WTC11 (cell line): ENCODE data around the gene COL5A1. TPM values are rescaled to one million over a fixed set of nuclear protein-coding genes. Genes with fewer than 3 reads are reported as not detected.

Experiments used
- ATAC-seq: fragments of 200-7000 bp; cut with Tn5 transposase; 2 replicates; pipeline ENCODE4 v1.10.0; 2021; ENCODE audit warnings: mild to moderate bottlenecking, moderate library complexity
- CTCF ChIA-PET: fragments of 300-600 bp; sonication (Branson Sonifier 250); formaldehyde crosslinking; loops from one replicate; lab custom pipeline; 2021; ENCODE audit warnings: antibody characterized with exemption; lab: Charles Lee
- POLR2A ChIA-PET: fragments of 350-600 bp; sonication (Branson Sonifier 250); formaldehyde crosslinking; loops from one replicate; lab custom pipeline; 2021; ENCODE audit warnings: antibody characterized with exemption; lab: Charles Lee
- DNase-seq: peaks from one replicate; pipeline ENCODE4 v3.0.0; 2021; ENCODE audit warnings: low spot score
- H3K27ac Mint-ChIP-seq: 2 replicates; pipeline ENCODE4 v1.8.0; 2021; ENCODE audit warnings: mixed read lengths
- H3K27me3 Mint-ChIP-seq: 2 replicates; pipeline ENCODE4 v1.8.0; 2021; ENCODE audit warnings: low read depth, mild to moderate bottlenecking, moderate library complexity, mixed read lengths
- H3K36me3 Mint-ChIP-seq: 2 replicates; pipeline ENCODE4 v1.8.0; 2021; ENCODE audit warnings: mixed read lengths
- H3K4me1 Mint-ChIP-seq: 2 replicates; pipeline ENCODE4 v1.8.0; 2022; ENCODE audit warnings: mixed read lengths
- H3K4me3 Mint-ChIP-seq: 2 replicates; pipeline ENCODE4 v1.8.0; 2021; ENCODE audit warnings: mild to moderate bottlenecking, moderate library complexity, mixed read lengths
- H3K9me3 Mint-ChIP-seq: 2 replicates; pipeline ENCODE4 v1.8.0; 2021; ENCODE audit warnings: mixed read lengths
- ATF1 ChIP-seq: sonication (generic); formaldehyde crosslinking; IDR thresholded peaks from 2 replicates; pipeline ENCODE4 v1.8.1; 2023; ENCODE audit warnings: mild to moderate bottlenecking, moderate library complexity, missing genetic modification reagents
- ATF6 ChIP-seq: sonication (generic); formaldehyde crosslinking; IDR thresholded peaks from 2 replicates; pipeline ENCODE4 v1.8.1; 2023; ENCODE audit warnings: mild to moderate bottlenecking, missing genetic modification reagents
- E2F4 ChIP-seq: sonication (generic); formaldehyde crosslinking; IDR thresholded peaks from 2 replicates; pipeline ENCODE4 v1.8.1; 2022; ENCODE audit warnings: low read depth, mild to moderate bottlenecking, moderate library complexity, missing genetic modification reagents, borderline replicate concordance
- EMX1 ChIP-seq: fragments of 250-450 bp; sonication (Bioruptor Pico); IDR thresholded peaks from 2 replicates; pipeline ENCODE4 v1.8.0; 2021; ENCODE audit warnings: mild to moderate bottlenecking
- SP1 ChIP-seq: sonication (generic); formaldehyde crosslinking; conservative IDR thresholded peaks from 2 replicates; pipeline ENCODE4 v1.8.1; 2022; ENCODE audit warnings: missing genetic modification reagents
- ZBTB21 ChIP-seq: sonication (generic); formaldehyde crosslinking; IDR thresholded peaks from 2 replicates; pipeline ENCODE4 v1.8.1; 2023; ENCODE audit warnings: mild to moderate bottlenecking, missing genetic modification reagents, borderline replicate concordance
- ZNF121 ChIP-seq: sonication (generic); formaldehyde crosslinking; IDR thresholded peaks from 2 replicates; pipeline ENCODE4 v1.8.0; 2023; ENCODE audit warnings: missing genetic modification reagents
- ZNF138 ChIP-seq: sonication (generic); formaldehyde crosslinking; conservative IDR thresholded peaks from 2 replicates; pipeline ENCODE4 v1.8.1; 2022; ENCODE audit warnings: mild to moderate bottlenecking, moderate library complexity, missing genetic modification reagents
- ZNF396 ChIP-seq: fragments of 250-450 bp; sonication (Bioruptor Pico); IDR thresholded peaks from 2 replicates; pipeline ENCODE4 v1.8.0; 2021; ENCODE audit warnings: mild to moderate bottlenecking, moderate library complexity, borderline replicate concordance
- ZNF416 ChIP-seq: fragments of 250-450 bp; sonication (Bioruptor Pico); IDR thresholded peaks from 2 replicates; pipeline ENCODE4 v1.9.0; 2021; ENCODE audit warnings: mild to moderate bottlenecking, inconsistent platforms
- ZNF532 ChIP-seq: fragments of 250-450 bp; sonication (Bioruptor Pico); IDR thresholded peaks from 2 replicates; pipeline ENCODE4 v1.9.0; 2021; ENCODE audit warnings: mild to moderate bottlenecking, borderline replicate concordance
- total RNA-seq: library from RNA; stranded (reverse); gene quantifications from 3 replicates; pipeline ENCODE4 v1.2.3, GENCODE V29; 2021
- TF ChIP-seq, protein P1 (sequence below): sonication (generic); formaldehyde crosslinking; IDR thresholded peaks from 2 replicates; pipeline ENCODE4 v1.8.1; 2022; ENCODE audit warnings: mild to moderate bottlenecking, moderate library complexity, missing genetic modification reagents
- TF ChIP-seq, protein P2 (sequence below): sonication (generic); formaldehyde crosslinking; IDR thresholded peaks from 2 replicates; pipeline ENCODE4 v1.8.0; 2023; ENCODE audit warnings: missing genetic modification reagents
- TF ChIP-seq, protein P3 (sequence below): sonication (generic); formaldehyde crosslinking; IDR thresholded peaks from 2 replicates; pipeline ENCODE4 v1.8.0; 2022; ENCODE audit warnings: missing genetic modification reagents

The COL5A1 gene
- total RNA-seq, 1 experiment from 2014 or later = 13.5 TPM

GRCh38 chr9:134661791-134662142 lies 20.2 kb downstream of the COL5A1 start:
- ChIA-PET POLR2A (no interaction called here), CTCF (interaction anchor here (1.0 to 2.8 kb wide), 3 partner anchors 9 to 19 kb away, joined by 3 to 8 read pairs (median 3); no protein-coding TSS in a partner anchor)
- no peaks in the 10 kb centered on the region; the same call in 1 of the 2 replicates for H3K27me3 Mint-ChIP-seq
- peaks cover 11% of the 10 kb centered on the region for H3K9me3 Mint-ChIP-seq
- peaks cover 9% of the 10 kb centered on the region for H3K4me1 Mint-ChIP-seq
- no peak overlapping the region for H3K27ac Mint-ChIP-seq
- ATAC-seq (no peak), DNase-seq (no peak)
- peaks cover 16% of the 10 kb centered on the region for H3K36me3 Mint-ChIP-seq
- no peak overlapping the region for H3K4me3 Mint-ChIP-seq
- TF ChIP-seq, protein P1, sequence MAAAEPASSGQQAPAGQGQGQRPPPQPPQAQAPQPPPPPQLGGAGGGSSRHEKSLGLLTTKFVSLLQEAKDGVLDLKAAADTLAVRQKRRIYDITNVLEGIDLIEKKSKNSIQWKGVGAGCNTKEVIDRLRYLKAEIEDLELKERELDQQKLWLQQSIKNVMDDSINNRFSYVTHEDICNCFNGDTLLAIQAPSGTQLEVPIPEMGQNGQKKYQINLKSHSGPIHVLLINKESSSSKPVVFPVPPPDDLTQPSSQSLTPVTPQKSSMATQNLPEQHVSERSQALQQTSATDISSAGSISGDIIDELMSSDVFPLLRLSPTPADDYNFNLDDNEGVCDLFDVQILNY (CRISPR knock-in tag) = no peak
- no peak for TF ChIP-seq ZBTB21 (CRISPR knock-in tag)
- TF ChIP-seq SP1 (CRISPR knock-in tag) = no peak
- no peak for TF ChIP-seq ZNF416 (CRISPR knock-in tag)
- TF ChIP-seq E2F4 (CRISPR knock-in tag) = no peak
- TF ChIP-seq, protein P2, sequence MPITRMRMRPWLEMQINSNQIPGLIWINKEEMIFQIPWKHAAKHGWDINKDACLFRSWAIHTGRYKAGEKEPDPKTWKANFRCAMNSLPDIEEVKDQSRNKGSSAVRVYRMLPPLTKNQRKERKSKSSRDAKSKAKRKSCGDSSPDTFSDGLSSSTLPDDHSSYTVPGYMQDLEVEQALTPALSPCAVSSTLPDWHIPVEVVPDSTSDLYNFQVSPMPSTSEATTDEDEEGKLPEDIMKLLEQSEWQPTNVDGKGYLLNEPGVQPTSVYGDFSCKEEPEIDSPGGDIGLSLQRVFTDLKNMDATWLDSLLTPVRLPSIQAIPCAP (CRISPR knock-in tag) = no peak
- TF ChIP-seq EMX1 (CRISPR knock-in tag) = no peak
- TF ChIP-seq ATF1 = no peak
- no peak for TF ChIP-seq ZNF138 (CRISPR knock-in tag)
- TF ChIP-seq ATF6 (CRISPR knock-in tag) = no peak
- no peak for TF ChIP-seq ZNF532
- TF ChIP-seq ZNF121 (CRISPR knock-in tag) = no peak
- TF ChIP-seq, protein P3, sequence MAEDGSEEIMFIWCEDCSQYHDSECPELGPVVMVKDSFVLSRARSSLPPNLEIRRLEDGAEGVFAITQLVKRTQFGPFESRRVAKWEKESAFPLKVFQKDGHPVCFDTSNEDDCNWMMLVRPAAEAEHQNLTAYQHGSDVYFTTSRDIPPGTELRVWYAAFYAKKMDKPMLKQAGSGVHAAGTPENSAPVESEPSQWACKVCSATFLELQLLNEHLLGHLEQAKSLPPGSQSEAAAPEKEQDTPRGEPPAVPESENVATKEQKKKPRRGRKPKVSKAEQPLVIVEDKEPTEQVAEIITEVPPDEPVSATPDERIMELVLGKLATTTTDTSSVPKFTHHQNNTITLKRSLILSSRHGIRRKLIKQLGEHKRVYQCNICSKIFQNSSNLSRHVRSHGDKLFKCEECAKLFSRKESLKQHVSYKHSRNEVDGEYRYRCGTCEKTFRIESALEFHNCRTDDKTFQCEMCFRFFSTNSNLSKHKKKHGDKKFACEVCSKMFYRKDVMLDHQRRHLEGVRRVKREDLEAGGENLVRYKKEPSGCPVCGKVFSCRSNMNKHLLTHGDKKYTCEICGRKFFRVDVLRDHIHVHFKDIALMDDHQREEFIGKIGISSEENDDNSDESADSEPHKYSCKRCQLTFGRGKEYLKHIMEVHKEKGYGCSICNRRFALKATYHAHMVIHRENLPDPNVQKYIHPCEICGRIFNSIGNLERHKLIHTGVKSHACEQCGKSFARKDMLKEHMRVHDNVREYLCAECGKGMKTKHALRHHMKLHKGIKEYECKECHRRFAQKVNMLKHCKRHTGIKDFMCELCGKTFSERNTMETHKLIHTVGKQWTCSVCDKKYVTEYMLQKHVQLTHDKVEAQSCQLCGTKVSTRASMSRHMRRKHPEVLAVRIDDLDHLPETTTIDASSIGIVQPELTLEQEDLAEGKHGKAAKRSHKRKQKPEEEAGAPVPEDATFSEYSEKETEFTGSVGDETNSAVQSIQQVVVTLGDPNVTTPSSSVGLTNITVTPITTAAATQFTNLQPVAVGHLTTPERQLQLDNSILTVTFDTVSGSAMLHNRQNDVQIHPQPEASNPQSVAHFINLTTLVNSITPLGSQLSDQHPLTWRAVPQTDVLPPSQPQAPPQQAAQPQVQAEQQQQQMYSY (CRISPR knock-in tag) = no peak
- no peak for TF ChIP-seq ZNF396 (CRISPR knock-in tag)
